ENCODE data around the gene TOX3.

The TOX3 gene

DNA sequence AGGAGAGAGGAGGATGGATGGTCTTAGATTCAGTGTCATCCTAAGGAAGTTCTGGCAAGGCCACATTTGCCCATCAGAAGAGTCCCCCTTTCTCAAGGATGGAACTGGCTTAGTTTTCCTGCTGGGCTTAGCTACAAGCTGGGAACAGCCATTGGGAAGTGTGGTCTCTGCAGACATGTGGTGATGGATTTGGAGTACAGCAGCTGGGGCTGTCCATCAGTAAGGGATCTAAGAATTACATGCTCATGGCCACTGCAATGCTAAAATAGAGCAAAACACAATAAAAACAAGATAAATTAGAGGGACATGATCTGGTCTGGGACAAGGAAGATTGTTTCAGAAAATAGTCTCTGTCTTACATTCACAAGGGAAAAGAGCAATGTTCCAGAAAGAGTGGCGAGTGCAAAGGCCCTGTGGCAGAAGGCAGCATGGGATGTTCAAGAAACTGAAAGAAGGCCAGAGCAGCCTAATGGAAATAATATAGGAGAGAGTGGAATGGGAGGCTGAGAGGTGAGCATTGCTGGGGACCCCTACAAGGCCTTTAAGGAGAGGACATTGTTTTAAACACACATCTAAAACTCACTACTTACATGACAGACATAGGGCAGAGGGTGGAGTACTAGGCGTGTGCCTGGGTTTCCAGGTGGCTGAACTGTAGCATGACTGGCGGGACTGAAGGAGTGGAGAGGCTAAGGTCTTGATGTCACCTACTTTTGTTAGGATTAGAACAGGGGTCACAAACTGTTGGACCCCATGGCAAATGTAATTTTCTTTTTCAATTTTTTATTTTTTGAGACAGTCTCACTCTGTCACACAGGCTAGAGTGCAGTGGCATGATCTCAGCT is 17.0 kb upstream of the TOX3 start:
- no peak for DNase-seq

GRCh38 chr16:52562770-52563169 is 15.8 kb upstream of the TOX3 start:
- no peak for DNase-seq

- DNase-seq = no peak
Observed at GRCh38 chr16:52561910-52562741, 15.2 kb upstream of the TOX3 start.

- DNase-seq = no peak
Observed at GRCh38 chr16:52558448-52558847, 11.5 kb upstream of the TOX3 start.

- no peak for DNase-seq
Observed at GRCh38 chr16:52557236-52557635, 10.3 kb upstream of the TOX3 start.

- DNase-seq = no peak
Observed at GRCh38 chr16:52556083-52556482, 9.1 kb upstream of the TOX3 start.

DNA sequence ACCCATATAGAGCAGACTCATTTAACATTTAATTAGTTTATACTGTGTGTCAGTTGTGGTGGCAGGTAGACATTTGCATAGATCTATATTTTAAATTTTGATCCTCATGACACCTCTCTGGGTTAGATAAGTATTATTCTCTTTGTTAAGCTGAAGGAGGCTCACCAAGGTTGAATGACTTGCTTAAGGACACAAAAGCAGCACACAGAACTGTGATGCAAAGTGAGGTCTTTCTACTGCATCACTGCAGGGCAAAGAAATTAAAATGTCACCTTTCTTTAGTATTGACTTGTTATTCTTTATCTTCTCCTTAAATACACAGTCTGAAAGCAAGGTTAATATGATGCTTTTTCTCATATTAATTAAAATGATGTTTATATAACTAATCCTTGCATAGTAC is 8.6 kb upstream of the TOX3 start:
- DNase-seq = no peak

DNA sequence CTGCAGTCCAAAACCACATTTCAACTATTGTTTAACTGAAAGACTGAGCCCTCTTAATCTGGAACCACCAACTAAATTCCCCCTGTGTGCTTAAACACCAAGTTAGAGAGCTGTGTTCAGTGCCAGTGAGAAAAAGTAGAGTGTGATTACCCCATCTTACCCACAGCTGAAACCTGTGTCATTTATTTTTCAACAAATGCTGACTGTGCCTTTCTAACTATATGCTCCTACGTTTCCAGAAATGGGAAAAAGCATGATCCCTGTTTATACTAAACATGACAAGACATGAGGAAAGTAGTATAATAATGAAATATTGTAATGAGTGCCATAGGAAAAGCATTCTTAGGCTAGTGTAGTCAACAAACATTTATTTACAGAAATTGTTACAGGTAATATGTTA is 7.4 kb upstream of the TOX3 start:
- no peak for DNase-seq

- no peak for DNase-seq
Observed at GRCh38 chr16:52553322-52553721, 6.4 kb upstream of the TOX3 start.

DNA sequence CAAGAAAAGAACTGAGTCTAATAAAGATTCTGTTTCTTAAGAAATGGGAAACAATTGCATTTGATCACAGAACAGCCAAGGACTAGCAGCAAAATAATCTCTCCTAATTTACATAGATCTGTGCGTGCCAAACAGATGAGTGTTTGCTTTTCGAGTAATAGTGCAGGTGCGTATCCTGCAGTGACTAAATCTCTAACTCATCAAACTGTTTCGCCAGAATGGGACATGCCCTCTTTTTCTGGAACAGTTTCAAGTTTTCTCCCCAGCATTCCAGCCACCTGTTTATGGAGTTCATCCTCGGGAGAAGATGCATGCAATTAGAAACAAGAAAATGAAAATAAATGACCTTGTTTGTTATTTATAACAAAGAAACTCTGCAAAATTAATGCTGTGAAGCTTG is 5.7 kb upstream of the TOX3 start:
- no peak for DNase-seq

- no peak for DNase-seq
Observed at GRCh38 chr16:52549011-52549692, 2.2 kb upstream of the TOX3 start.

DNA sequence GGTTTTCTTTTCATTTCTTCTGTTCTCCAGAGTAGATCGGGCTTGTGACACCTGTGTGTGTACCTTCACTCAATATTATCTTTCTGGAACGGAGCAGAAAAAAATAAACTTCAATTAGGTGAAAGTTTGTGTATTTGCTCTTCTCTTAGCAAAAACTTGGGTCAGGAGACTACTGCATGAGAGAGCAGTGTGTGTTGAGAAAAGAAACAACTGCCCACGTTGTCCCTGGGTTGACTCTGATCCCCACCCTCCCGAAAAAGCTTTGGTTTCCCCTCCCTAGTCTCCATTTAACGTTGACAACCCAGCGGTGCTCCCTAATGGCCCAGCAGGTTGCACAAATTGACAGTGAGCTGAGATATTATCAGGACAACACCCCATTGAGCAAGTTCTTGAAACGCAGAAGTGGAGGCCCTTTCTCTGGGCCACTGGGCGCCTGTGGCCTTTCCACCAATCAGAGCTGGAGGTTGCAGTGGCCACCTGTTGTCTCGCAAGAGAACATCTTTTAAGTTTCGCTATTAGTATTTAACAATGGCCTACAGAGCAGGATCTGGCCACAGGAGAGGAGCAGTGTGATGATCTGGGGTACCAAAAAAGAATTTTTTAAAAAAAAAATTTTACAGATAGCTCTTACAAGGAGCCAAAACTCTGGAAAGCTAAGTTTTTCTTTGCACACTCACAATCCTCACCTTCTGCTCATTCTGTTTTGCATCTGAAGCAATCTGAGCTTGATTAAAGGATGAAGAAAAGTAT is 1.5 kb upstream of the TOX3 start:
- no peak for DNase-seq

DNA sequence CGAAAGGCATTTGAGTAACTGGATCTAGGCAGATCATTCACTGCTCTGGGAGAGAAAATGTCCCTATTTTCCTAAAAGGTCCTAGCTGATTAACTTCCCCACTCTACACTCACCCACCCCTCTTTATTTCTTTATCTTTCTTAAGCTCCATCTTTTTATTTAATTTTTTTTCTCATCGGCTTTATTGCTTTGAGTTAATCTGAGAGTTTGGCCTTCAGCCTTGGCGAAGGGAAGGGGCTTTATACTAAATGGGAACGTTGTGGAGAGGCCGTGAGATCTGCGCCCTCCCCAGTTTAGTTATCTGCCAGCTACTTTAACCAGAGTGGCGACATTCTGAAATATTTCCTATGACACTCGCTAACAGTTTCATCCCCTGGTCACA is 882 bp upstream of the TOX3 start:
- DNase-seq = no peak

- DNase-seq = no peak
Observed at GRCh38 chr16:52546291-52547003, 496 bp downstream of the TOX3 start.

DNA sequence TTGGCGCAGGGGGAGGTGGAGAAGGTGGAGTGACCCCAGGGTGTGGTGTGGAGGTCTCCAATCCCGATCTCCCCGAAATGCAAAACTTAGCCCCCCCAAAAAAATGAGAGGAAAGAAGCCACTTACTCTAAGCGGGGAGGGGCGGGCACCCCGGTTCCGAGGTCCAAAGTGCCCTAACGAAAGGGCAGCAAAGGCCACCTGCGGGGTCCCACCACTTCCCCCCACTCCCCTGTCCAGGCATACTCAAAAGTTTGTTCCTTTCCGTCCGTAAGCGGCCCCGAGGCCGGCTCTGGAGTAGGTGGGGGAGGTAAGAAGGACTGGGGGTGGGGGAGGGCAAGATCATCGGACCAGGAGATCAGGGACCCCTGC is 1.1 kb downstream of the TOX3 start:
- DNase-seq = no peak

DNA sequence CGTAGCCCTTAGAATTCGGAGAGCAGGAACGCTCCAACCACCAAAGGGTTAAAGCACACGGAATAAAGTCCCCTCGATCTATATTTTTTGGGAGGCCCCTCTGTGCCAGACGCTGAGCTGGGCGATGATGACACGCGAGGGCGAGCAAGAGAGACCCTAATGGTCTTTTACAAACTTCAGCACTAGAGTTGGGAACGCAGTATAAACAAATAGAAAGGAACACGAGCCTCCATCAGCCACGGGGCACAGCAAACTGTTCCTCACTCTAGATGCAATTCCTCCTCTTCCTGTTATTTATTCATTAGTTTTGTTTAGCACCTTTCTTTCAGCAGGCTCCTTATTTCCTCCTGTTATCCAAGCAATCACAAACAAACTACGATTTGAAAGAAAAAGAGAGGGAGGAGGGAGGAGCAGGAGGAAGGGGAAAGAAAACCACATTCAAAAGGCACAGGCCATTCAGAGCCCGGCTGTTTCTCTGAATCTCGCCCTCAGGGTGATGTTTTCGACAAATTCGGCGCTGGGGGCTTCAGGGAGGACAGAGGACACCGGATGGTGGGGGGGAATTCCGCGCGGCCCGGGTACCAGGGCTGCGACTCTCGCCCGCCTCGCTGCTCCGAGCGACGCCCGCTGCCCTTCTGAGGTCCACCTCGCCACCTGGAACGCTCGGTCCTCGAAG is 1.6 kb downstream of the TOX3 start:
- DNase-seq = no peak

DNA sequence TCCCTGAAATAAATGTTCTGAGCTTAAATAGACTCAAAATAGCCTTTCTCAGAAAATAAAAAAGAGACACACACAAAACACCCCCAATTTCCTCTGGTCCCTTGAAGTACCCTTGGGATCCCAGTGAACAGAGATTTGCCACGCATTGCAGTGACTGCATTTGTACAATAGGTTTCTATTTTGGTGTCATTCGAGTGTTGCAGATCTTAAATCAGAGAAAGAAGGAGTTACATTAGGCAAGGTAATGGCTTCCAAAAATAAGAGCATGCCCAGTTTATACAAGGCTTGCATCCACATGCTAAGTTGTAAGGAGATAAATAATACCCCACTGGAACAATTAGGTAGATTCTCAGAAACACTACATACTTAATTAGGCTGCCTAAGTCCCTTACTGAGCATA is 2.2 kb downstream of the TOX3 start:
- DNase-seq = no peak

- no peak for DNase-seq
Observed at GRCh38 chr16:52543654-52544053, 3.3 kb downstream of the TOX3 start.

GRCh38 chr16:52540910-52541309 is 6.0 kb downstream of the TOX3 start:
- DNase-seq = no peak

DNA sequence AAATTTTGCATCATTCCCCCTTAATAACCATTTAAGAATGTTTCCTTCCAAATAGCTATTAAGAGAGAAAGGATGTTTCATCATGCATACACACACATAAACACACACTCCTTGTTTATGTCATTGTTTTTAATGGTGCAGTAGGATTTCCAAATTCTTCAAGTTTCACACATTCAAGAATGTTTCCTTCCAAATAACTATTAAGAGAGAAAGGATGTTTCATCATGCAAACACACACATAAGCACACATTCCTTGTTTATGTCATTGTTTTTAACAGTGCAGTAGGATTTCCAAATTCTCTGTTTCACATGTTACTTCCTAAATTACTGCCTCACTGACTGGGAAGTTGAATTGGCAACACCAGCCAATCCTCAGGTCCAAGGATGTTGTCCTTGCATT is 7.8 kb downstream of the TOX3 start:
- DNase-seq = no peak

DNA sequence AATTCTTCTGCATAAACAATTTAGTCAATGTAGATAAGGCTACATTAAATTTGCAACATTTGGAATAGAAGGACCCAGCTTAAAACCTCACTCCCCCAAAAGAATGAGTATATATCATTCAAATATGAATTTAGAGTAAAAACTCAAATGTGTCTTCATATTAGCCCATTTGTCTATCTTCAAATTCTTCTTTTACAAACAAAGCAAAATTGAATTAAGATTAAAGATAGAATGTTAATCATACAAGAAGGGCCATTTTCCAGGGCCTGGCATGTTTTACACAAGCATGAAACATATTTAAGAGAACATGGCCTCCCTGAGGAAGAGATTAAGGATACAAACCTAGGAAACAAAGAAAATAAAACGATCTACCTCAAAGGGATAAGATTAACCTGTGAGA is 8.4 kb downstream of the TOX3 start:
- no peak for DNase-seq

- no peak for DNase-seq
Observed at GRCh38 chr16:52537516-52537915, 9.4 kb downstream of the TOX3 start.
